ENCODE results near the gene CEBPG. TPM values are rescaled to one million over a fixed set of nuclear protein-coding genes. Genes with fewer than 3 reads are reported as not detected.

Gene CEBPG
- polyA plus RNA-seq, 4 donors, result 48.6 to 78.0 (median 67.7) TPM

GRCh38 chr19:33379151-33379829, 5.8 kb downstream of the CEBPG start:
- Histone ChIP-seq H3K9me3 (ENCODE audit: control insufficient read depth in 2 of 2, insufficient read depth in 1 of 2, low read depth in 1 of 2, low read length in 1 of 2) (no peaks in the 10 kb centered on the region), H3K4me3 (ENCODE audit: low read depth in 1 of 3, low read length in 3 of 3) (no peak overlapping the region), H3K4me1 (ENCODE audit: control insufficient read depth in 3 of 3, insufficient read depth in 2 of 3, low read depth in 1 of 3, low read length in 2 of 3) (peaks cover 11 to 40% (median 15%) of the 10 kb centered on the region in 3 donors), H3K27ac (ENCODE audit: low read depth in 1 of 3, low read length in 2 of 3) (peak overlapping the region in 1 of 3 donors; percentile 87), H3K27me3 (ENCODE audit: control insufficient read depth in 3 of 3, insufficient read depth in 3 of 3, low read length in 3 of 3) (no peaks in the 10 kb centered on the region), H3K36me3 (ENCODE audit: control insufficient read depth in 3 of 3, insufficient read depth in 2 of 3, low read depth in 1 of 3, low read length in 3 of 3) (peaks cover 4 to 25% (median 8%) of the 10 kb centered on the region in 3 donors)
- WGBS, 3 donors, result 93 to 94% (median 93%) methylated on average over 16 of the region's 16 CpGs
- no peak for DNase-seq
- FAIRE-seq, result no peak

- WGBS, 3 donors, result 81 to 95% (median 87%) methylated on average over 4 of the region's 4 CpGs
- no peak overlapping the region for H3K27ac ChIP-seq (ENCODE audit: low read depth in 1 of 3, low read length in 2 of 3)
- no peak for DNase-seq
- no peaks in the 10 kb centered on the region for H3K9me3 ChIP-seq (ENCODE audit: control insufficient read depth in 2 of 2, insufficient read depth in 1 of 2, low read depth in 1 of 2, low read length in 1 of 2)
- no peaks in the 10 kb centered on the region for H3K27me3 ChIP-seq (ENCODE audit: control insufficient read depth in 3 of 3, insufficient read depth in 3 of 3, low read length in 3 of 3)
- peaks cover 4 to 29% (median 10%) of the 10 kb centered on the region in 3 donors for H3K36me3 ChIP-seq (ENCODE audit: control insufficient read depth in 3 of 3, insufficient read depth in 2 of 3, low read depth in 1 of 3, low read length in 3 of 3)
- H3K4me3 ChIP-seq (ENCODE audit: low read depth in 1 of 3, low read length in 3 of 3), result no peak overlapping the region
- FAIRE-seq, result no peak
- H3K4me1 ChIP-seq (ENCODE audit: control insufficient read depth in 3 of 3, insufficient read depth in 2 of 3, low read depth in 1 of 3, low read length in 2 of 3), result peaks cover 7 to 36% (median 9%) of the 10 kb centered on the region in 3 donors
Measured at GRCh38 chr19:33381101-33381500, 7.6 kb downstream of the CEBPG start.

- Histone ChIP-seq H3K9me3 (ENCODE audit: control insufficient read depth in 2 of 2, insufficient read depth in 1 of 2, low read depth in 1 of 2, low read length in 1 of 2) (no peaks in the 10 kb centered on the region), H3K4me3 (ENCODE audit: low read depth in 1 of 3, low read length in 3 of 3) (no peak overlapping the region), H3K36me3 (ENCODE audit: control insufficient read depth in 3 of 3, insufficient read depth in 2 of 3, low read depth in 1 of 3, low read length in 3 of 3) (peaks cover 4 to 37% (median 10%) of the 10 kb centered on the region in 3 donors), H3K27ac (ENCODE audit: low read depth in 1 of 3, low read length in 2 of 3) (no peak overlapping the region), H3K4me1 (ENCODE audit: control insufficient read depth in 3 of 3, insufficient read depth in 2 of 3, low read depth in 1 of 3, low read length in 2 of 3) (peaks cover 6 to 31% (median 9%) of the 10 kb centered on the region in 3 donors), H3K27me3 (ENCODE audit: control insufficient read depth in 3 of 3, insufficient read depth in 3 of 3, low read length in 3 of 3) (no peaks in the 10 kb centered on the region)
- FAIRE-seq (no peak), DNase-seq (no peak)
- WGBS, 3 donors, result 76 to 90% (median 87%) methylated on average over 4 of the region's 4 CpGs
Measured at GRCh38 chr19:33382006-33382405, 8.5 kb downstream of the CEBPG start.

- no peak for DNase-seq
- Histone ChIP-seq H3K9me3 (ENCODE audit: control insufficient read depth in 2 of 2, insufficient read depth in 1 of 2, low read depth in 1 of 2, low read length in 1 of 2) (no peaks in the 10 kb centered on the region), H3K27me3 (ENCODE audit: control insufficient read depth in 3 of 3, insufficient read depth in 3 of 3, low read length in 3 of 3) (no peaks in the 10 kb centered on the region), H3K36me3 (ENCODE audit: control insufficient read depth in 3 of 3, insufficient read depth in 2 of 3, low read depth in 1 of 3, low read length in 3 of 3) (peaks cover 7 to 46% (median 10%) of the 10 kb centered on the region in 3 donors), H3K4me1 (ENCODE audit: control insufficient read depth in 3 of 3, insufficient read depth in 2 of 3, low read depth in 1 of 3, low read length in 2 of 3) (peaks cover 0 to 24% (median 4%) of the 10 kb centered on the region in 3 donors), H3K27ac (ENCODE audit: low read depth in 1 of 3, low read length in 2 of 3) (no peak overlapping the region), H3K4me3 (ENCODE audit: low read depth in 1 of 3, low read length in 3 of 3) (no peak overlapping the region)
- no peak for FAIRE-seq
- 88 to 95% (median 92%) methylated on average over 4 of the region's 4 CpGs for WGBS, 3 donors
Measured at GRCh38 chr19:33382982-33383381, 9.5 kb downstream of the CEBPG start.

GRCh38 chr19:33383720-33384292, 10.3 kb downstream of the CEBPG start:
- Histone ChIP-seq H3K27me3 (ENCODE audit: control insufficient read depth in 3 of 3, insufficient read depth in 3 of 3, low read length in 3 of 3) (no peaks in the 10 kb centered on the region), H3K9me3 (ENCODE audit: control insufficient read depth in 2 of 2, insufficient read depth in 1 of 2, low read depth in 1 of 2, low read length in 1 of 2) (no peaks in the 10 kb centered on the region), H3K4me1 (ENCODE audit: control insufficient read depth in 3 of 3, insufficient read depth in 2 of 3, low read depth in 1 of 3, low read length in 2 of 3) (peaks cover 0 to 24% (median under 1%) of the 10 kb centered on the region in 3 donors), H3K4me3 (ENCODE audit: low read depth in 1 of 3, low read length in 3 of 3) (no peak overlapping the region), H3K36me3 (ENCODE audit: control insufficient read depth in 3 of 3, insufficient read depth in 2 of 3, low read depth in 1 of 3, low read length in 3 of 3) (peaks cover 7 to 51% (median 10%) of the 10 kb centered on the region in 3 donors), H3K27ac (ENCODE audit: low read depth in 1 of 3, low read length in 2 of 3) (no peak overlapping the region)
- 91 to 94% (median 91%) methylated on average over 13 of the region's 13 CpGs for WGBS, 3 donors
- FAIRE-seq (no peak), DNase-seq (no peak)

- FAIRE-seq (no peak), DNase-seq (no peak)
- Histone ChIP-seq H3K27me3 (ENCODE audit: control insufficient read depth in 3 of 3, insufficient read depth in 3 of 3, low read length in 3 of 3) (no peaks in the 10 kb centered on the region), H3K4me1 (ENCODE audit: control insufficient read depth in 3 of 3, insufficient read depth in 2 of 3, low read depth in 1 of 3, low read length in 2 of 3) (peaks cover 0 to 36% (median 3%) of the 10 kb centered on the region in 3 donors), H3K9me3 (ENCODE audit: control insufficient read depth in 2 of 2, insufficient read depth in 1 of 2, low read depth in 1 of 2, low read length in 1 of 2) (no peaks in the 10 kb centered on the region), H3K27ac (ENCODE audit: low read depth in 1 of 3, low read length in 2 of 3) (no peak overlapping the region), H3K4me3 (ENCODE audit: low read depth in 1 of 3, low read length in 3 of 3) (no peak overlapping the region), H3K36me3 (ENCODE audit: control insufficient read depth in 3 of 3, insufficient read depth in 2 of 3, low read depth in 1 of 3, low read length in 3 of 3) (peaks cover 7 to 54% (median 8%) of the 10 kb centered on the region in 3 donors)
- WGBS, 3 donors, result 93 to 94% (median 93%) methylated on average over 8 of the region's 8 CpGs
Measured at GRCh38 chr19:33384983-33385382, 11.5 kb downstream of the CEBPG start.

GRCh38 chr19:33385956-33386355, 12.4 kb downstream of the CEBPG start:
- Histone ChIP-seq H3K27me3 (ENCODE audit: control insufficient read depth in 3 of 3, insufficient read depth in 3 of 3, low read length in 3 of 3) (no peaks in the 10 kb centered on the region), H3K4me3 (ENCODE audit: low read depth in 1 of 3, low read length in 3 of 3) (no peak overlapping the region), H3K36me3 (ENCODE audit: control insufficient read depth in 3 of 3, insufficient read depth in 2 of 3, low read depth in 1 of 3, low read length in 3 of 3) (peaks cover 7 to 59% (median 8%) of the 10 kb centered on the region in 3 donors), H3K9me3 (ENCODE audit: control insufficient read depth in 2 of 2, insufficient read depth in 1 of 2, low read depth in 1 of 2, low read length in 1 of 2) (no peaks in the 10 kb centered on the region), H3K4me1 (ENCODE audit: control insufficient read depth in 3 of 3, insufficient read depth in 2 of 3, low read depth in 1 of 3, low read length in 2 of 3) (peaks cover 0 to 45% (median 10%) of the 10 kb centered on the region in 3 donors), H3K27ac (ENCODE audit: low read depth in 1 of 3, low read length in 2 of 3) (no peak overlapping the region)
- FAIRE-seq (no peak), DNase-seq (no peak)
- WGBS, 3 donors, result 77 to 83% (median 77%) methylated on average over 6 of the region's 6 CpGs

- peaks cover 0 to 46% (median 10%) of the 10 kb centered on the region in 3 donors for H3K4me1 ChIP-seq (ENCODE audit: control insufficient read depth in 3 of 3, insufficient read depth in 2 of 3, low read depth in 1 of 3, low read length in 2 of 3)
- H3K27me3 ChIP-seq (ENCODE audit: control insufficient read depth in 3 of 3, insufficient read depth in 3 of 3, low read length in 3 of 3), result no peaks in the 10 kb centered on the region
- 69 to 79% (median 77%) methylated on average over 15 of the region's 15 CpGs for WGBS, 3 donors
- FAIRE-seq, result no peak
- peaks cover 5 to 60% (median 8%) of the 10 kb centered on the region in 3 donors for H3K36me3 ChIP-seq (ENCODE audit: control insufficient read depth in 3 of 3, insufficient read depth in 2 of 3, low read depth in 1 of 3, low read length in 3 of 3)
- no peak overlapping the region for H3K27ac ChIP-seq (ENCODE audit: low read depth in 1 of 3, low read length in 2 of 3)
- no peak for DNase-seq
- H3K9me3 ChIP-seq (ENCODE audit: control insufficient read depth in 2 of 2, insufficient read depth in 1 of 2, low read depth in 1 of 2, low read length in 1 of 2), result no peaks in the 10 kb centered on the region
- H3K4me3 ChIP-seq (ENCODE audit: low read depth in 1 of 3, low read length in 3 of 3), result no peak overlapping the region
Measured at GRCh38 chr19:33386361-33386858, 12.9 kb downstream of the CEBPG start.

Data from small intestine (tissue), 7 donors.